Measurements from ENCODE around the gene MYD88.

- TF ChIP-seq EZH2 (IDR thresholded peaks at IDR 0.05; ENCODE audit: insufficient read depth, poor library complexity, severe bottlenecking) (no peak), EZH2phosphoT487 (IDR thresholded peaks at IDR 0.05; ENCODE audit: insufficient read depth, low read depth) (peak; percentile 64; the same call in 1 of the 2 replicates)
These were observed 30.5 kb downstream of the MYD88 start for GRCh38 chr3:38169027-38169317.
